Keratinocyte (primary cell): ENCODE results near the gene LPXN.

Source experiments
- EZH2 ChIP-seq: IDR thresholded peaks from one replicate; pipeline ENCODE4 v1.6.1; 2012; ENCODE audit warnings: inconsistent platforms, mild to moderate bottlenecking, low read length, moderate library complexity
- TF ChIP-seq, protein P1 (sequence below), 3 experiments: IDR thresholded peaks in 1 of 3; conservative IDR thresholded peaks in 1 of 3; optimal IDR thresholded peaks in 1 of 3; 2 replicates in 2 of 3; 3 replicates in 1 of 3; pipeline versions ENCODE3 to v1.5.1; 2011; ENCODE audit warnings: low read length in 3 of 3, mild to moderate bottlenecking in 3 of 3, moderate library complexity in 2 of 3, control low read depth in 1 of 3, inconsistent platforms in 1 of 3; ENCODE audit not compliant: insufficient read depth in 2 of 3; ENCODE audit errors: extremely low read depth in 1 of 3

- TF ChIP-seq, protein P1, sequence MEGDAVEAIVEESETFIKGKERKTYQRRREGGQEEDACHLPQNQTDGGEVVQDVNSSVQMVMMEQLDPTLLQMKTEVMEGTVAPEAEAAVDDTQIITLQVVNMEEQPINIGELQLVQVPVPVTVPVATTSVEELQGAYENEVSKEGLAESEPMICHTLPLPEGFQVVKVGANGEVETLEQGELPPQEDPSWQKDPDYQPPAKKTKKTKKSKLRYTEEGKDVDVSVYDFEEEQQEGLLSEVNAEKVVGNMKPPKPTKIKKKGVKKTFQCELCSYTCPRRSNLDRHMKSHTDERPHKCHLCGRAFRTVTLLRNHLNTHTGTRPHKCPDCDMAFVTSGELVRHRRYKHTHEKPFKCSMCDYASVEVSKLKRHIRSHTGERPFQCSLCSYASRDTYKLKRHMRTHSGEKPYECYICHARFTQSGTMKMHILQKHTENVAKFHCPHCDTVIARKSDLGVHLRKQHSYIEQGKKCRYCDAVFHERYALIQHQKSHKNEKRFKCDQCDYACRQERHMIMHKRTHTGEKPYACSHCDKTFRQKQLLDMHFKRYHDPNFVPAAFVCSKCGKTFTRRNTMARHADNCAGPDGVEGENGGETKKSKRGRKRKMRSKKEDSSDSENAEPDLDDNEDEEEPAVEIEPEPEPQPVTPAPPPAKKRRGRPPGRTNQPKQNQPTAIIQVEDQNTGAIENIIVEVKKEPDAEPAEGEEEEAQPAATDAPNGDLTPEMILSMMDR (optimal IDR thresholded peaks at IDR 0.05 in 1 of 3, IDR thresholded peaks at IDR 0.05 in 1 of 3, conservative IDR thresholded peaks at IDR 0.05 in 1 of 3; ENCODE audit: extremely low read depth in 1 of 3, insufficient read depth in 2 of 3, low read length in 3 of 3): no peak
- TF ChIP-seq EZH2: no peak
These were observed 73.7 kb downstream of the LPXN start for GRCh38 chr11:58502004-58502403.
